ENCODE data around the gene TRUB1.

TRUB1 gene

DNA sequence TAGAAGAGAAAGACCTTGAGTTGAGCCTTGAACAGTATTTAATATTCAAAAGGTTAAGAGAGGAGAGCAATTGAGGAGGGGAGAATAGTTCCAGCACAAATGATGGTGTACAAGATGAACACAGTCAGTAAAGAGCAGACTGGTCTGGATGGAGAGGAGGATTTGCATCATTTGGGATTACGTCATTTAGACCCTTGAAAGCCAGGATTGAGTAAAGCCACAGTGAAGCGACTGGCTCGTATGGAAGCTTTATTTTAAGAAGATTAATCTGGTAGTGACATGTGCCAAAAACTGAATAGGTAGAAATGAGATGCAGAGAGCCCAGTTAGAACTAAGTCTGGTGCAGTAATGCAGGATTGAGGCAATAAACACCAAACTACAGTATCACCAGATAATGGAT, 52.6 kb downstream of the TRUB1 start:
- Histone ChIP-seq H3K27me3 (no peaks in the 10 kb centered on the region), H3K4me1 (no peaks in the 10 kb centered on the region), H3K4me3 (ENCODE audit: low read depth, low read length) (no peak overlapping the region), H3K9me3 (no peaks in the 10 kb centered on the region), H3K36me3 (no peaks in the 10 kb centered on the region)
- no peak for DNase-seq
- TF ChIP-seq CTCF (IDR thresholded peaks at IDR 0.05; ENCODE audit: low read depth, low read length) = no peak

DNA sequence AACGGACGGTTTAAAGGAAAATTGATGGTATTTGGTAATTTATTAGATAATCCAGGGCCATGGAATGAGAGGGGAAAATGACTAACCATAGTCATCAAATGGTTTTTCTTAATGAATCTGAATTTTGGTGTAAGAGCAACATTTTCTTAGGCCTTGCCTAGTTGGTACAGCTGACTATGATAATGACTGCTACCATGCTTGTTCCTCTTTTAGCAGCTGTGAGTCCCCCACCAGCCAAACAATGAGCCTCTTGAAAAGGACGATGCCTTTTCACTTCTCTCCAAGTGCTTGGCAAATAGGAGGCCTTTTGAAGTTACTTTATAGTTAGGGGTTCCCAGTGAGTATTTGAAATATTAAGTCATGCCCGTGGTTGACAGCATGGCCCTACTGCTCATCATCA, 53.0 kb downstream of the TRUB1 start:
- no peak for TF ChIP-seq CTCF (IDR thresholded peaks at IDR 0.05; ENCODE audit: low read depth, low read length)
- no peak for DNase-seq

GRCh38 chr10:114992189-114992775, 54.3 kb downstream of the TRUB1 start:
- Histone ChIP-seq H3K36me3 (no peaks in the 10 kb centered on the region), H3K4me3 (ENCODE audit: low read depth, low read length) (no peak overlapping the region), H3K9me3 (no peaks in the 10 kb centered on the region), H3K27me3 (no peaks in the 10 kb centered on the region), H3K4me1 (no peaks in the 10 kb centered on the region)
- no peak for TF ChIP-seq CTCF (IDR thresholded peaks at IDR 0.05; ENCODE audit: low read depth, low read length)
- no peak for DNase-seq

More for the DNA sequence above, 53.0 kb downstream of the TRUB1 start:
- H3K36me3 ChIP-seq = no peaks in the 10 kb centered on the region
- H3K27me3 ChIP-seq = no peaks in the 10 kb centered on the region
- no peaks in the 10 kb centered on the region for H3K4me1 ChIP-seq
- no peaks in the 10 kb centered on the region for H3K9me3 ChIP-seq
- H3K4me3 ChIP-seq (ENCODE audit: low read depth, low read length) = no peak overlapping the region

GRCh38 chr10:114995468-114996247, 57.7 kb downstream of the TRUB1 start:
- Histone ChIP-seq H3K27me3 (no peaks in the 10 kb centered on the region), H3K4me3 (ENCODE audit: low read depth, low read length) (no peak overlapping the region), H3K36me3 (no peaks in the 10 kb centered on the region), H3K9me3 (no peaks in the 10 kb centered on the region), H3K4me1 (no peaks in the 10 kb centered on the region)
- no peak for DNase-seq
- no peak for TF ChIP-seq CTCF (IDR thresholded peaks at IDR 0.05; ENCODE audit: low read depth, low read length)

GRCh38 chr10:114996542-114996941, 58.5 kb downstream of the TRUB1 start:
- TF ChIP-seq CTCF (IDR thresholded peaks at IDR 0.05; ENCODE audit: low read depth, low read length) = no peak
- Histone ChIP-seq H3K27me3 (no peaks in the 10 kb centered on the region), H3K4me3 (ENCODE audit: low read depth, low read length) (no peak overlapping the region), H3K4me1 (no peaks in the 10 kb centered on the region), H3K36me3 (no peaks in the 10 kb centered on the region), H3K9me3 (no peaks in the 10 kb centered on the region)
- no peak for DNase-seq

GRCh38 chr10:114998993-114999392, 61.0 kb downstream of the TRUB1 start:
- no peak for TF ChIP-seq CTCF (IDR thresholded peaks at IDR 0.05; ENCODE audit: low read depth, low read length)
- Histone ChIP-seq H3K4me3 (ENCODE audit: low read depth, low read length) (no peak overlapping the region), H3K4me1 (no peaks in the 10 kb centered on the region), H3K27me3 (no peaks in the 10 kb centered on the region), H3K9me3 (no peaks in the 10 kb centered on the region), H3K36me3 (no peaks in the 10 kb centered on the region)
- DNase-seq = no peak

Measured in BE2C (cell line).